GM19043 (cell line): ENCODE data around the gene RALGAPB.
"Not testable (repeated sequence)": the region's sequence is repeated elsewhere in the genome, so short reads cannot be mapped to it uniquely, and the experiment has no call there.

Experiments used
- ATAC-seq: cut with Tn5 transposase; IDR thresholded peaks from one replicate; pipeline ENCODE4 v1.9.1; 2021; ENCODE audit warnings: low read depth; ENCODE audit not compliant: unreplicated experiment

Gene RALGAPB

GRCh38 chr20:38446441-38447209, 26.0 kb upstream of the RALGAPB start:
- ATAC-seq: peak; percentile 73

GRCh38 chr20:38447251-38447661, 25.4 kb upstream of the RALGAPB start:
- ATAC-seq: no peak

- no peak for ATAC-seq
Measured at GRCh38 chr20:38447931-38448675, 24.5 kb upstream of the RALGAPB start.

- ATAC-seq: no peak
Measured at GRCh38 chr20:38449046-38449445, 23.6 kb upstream of the RALGAPB start.

GRCh38 chr20:38450412-38450975, 22.1 kb upstream of the RALGAPB start:
- no peak for ATAC-seq

- ATAC-seq: no peak
Measured at GRCh38 chr20:38452880-38453624, 19.6 kb upstream of the RALGAPB start.

GRCh38 chr20:38453941-38454340, 18.7 kb upstream of the RALGAPB start:
- peak; percentile 78 for ATAC-seq

- no peak for ATAC-seq
Measured at GRCh38 chr20:38454556-38455473, 17.8 kb upstream of the RALGAPB start.

- no peak for ATAC-seq
Measured at GRCh38 chr20:38458314-38458713, 14.3 kb upstream of the RALGAPB start.

- no peak for ATAC-seq
Measured at GRCh38 chr20:38460040-38460623, 12.5 kb upstream of the RALGAPB start.

- ATAC-seq: not testable (repeated sequence)
Measured at GRCh38 chr20:38460631-38461030, 12.0 kb upstream of the RALGAPB start.

GRCh38 chr20:38461167-38461566, 11.5 kb upstream of the RALGAPB start:
- ATAC-seq: not testable (repeated sequence)

GRCh38 chr20:38461569-38461968, 11.1 kb upstream of the RALGAPB start:
- not testable (repeated sequence) for ATAC-seq

GRCh38 chr20:38466171-38466570, 6.5 kb upstream of the RALGAPB start:
- ATAC-seq: no peak

GRCh38 chr20:38466983-38467382, 5.7 kb upstream of the RALGAPB start:
- ATAC-seq: no peak

- ATAC-seq: no peak
Measured at GRCh38 chr20:38471245-38471644, 1.4 kb upstream of the RALGAPB start.

- no peak for ATAC-seq
Measured at GRCh38 chr20:38471987-38472512, 593 bp upstream of the RALGAPB start.

GRCh38 chr20:38473367-38473795, 738 bp downstream of the RALGAPB start:
- ATAC-seq: no peak

- ATAC-seq: no peak
Measured at GRCh38 chr20:38477747-38478146, 5.1 kb downstream of the RALGAPB start.
